NCI-H2029 treated with DMSO at 0.1 percent for 48 hours (cell line): ENCODE data around the gene ZC3H12A.

Source experiments
- DNase-seq: peaks from one replicate; lab custom pipeline; 2025; lab: John Stamatoyannopoulos, UW

ZC3H12A gene

DNA sequence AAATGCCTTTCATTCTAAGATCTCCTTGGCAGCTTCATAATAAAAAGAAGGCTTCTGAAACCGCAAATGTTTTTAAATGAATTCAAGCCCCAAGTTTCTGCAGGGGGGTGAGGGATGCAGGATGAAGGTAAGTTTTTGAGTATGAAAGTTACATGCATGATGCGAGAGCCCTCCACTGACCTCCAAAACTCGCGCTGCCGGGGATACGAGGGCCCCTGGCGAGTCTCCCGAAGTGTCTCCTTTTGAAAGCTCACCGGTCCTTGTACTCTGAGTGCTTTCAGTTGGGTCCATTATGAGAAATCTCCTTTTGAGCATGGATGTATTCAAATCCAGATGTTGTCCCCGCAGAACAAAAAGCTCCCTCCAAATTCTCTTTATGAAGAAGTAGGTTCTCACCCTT lies 18.9 kb upstream of the ZC3H12A start:
- no peak for DNase-seq

- DNase-seq, result no peak
Measured at GRCh38 chr1:37456614-37457013, 17.8 kb upstream of the ZC3H12A start.

GRCh38 chr1:37458551-37458950 lies 15.8 kb upstream of the ZC3H12A start:
- DNase-seq, result no peak

DNA sequence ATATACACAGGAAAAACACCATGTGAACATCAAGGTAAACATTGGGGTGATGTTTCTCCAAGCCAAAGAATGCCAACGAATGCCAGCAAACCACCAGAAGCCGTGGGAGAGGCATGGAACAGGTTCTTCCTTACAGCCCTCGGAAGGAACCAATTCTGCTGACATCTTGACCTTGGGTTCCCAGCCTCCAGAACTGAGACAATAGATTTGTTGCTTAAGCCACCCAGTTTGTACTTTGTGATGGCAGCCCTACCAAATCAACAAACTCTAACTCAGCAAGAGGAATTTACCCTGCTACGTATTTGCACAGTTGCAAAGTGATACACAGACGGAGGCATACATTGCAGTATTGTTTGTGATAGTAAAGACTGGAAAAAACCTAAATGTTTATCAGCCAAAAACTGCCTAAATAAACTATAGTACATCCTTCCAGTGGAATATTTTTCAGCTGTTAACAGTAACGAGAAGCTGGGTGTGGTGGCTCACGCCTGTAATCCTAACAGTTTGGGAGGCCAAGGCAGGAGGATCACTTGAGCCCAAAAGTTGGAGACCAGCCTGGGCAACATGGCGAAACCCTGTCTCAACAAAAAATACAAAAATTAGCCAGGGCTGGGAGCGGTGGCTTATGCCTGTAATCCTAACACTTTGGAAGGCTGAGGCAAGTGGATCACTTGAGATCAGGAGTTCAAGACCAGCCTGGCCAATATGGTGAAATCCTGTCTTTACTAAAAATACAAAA lies 12.5 kb upstream of the ZC3H12A start:
- no peak for DNase-seq

DNA sequence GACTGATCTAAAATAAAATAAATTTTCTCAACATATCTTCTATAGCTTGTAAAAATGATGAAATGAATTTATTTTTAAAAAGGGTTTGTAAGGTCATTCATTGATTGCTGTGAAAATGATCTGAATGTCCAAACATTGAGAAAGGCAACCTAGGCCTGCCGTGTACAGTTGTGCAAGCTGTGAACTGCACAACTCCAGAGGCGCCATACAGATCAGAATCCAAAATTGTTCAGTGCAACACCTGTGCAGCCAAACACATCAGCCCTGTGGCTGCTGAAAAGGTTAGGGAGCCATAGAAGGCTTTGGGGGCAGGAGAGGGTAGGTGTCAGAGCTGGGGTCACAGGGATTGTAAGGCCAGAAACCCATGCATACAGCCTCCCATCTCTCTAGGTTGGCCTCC lies 9.9 kb upstream of the ZC3H12A start:
- DNase-seq, result no peak

GRCh38 chr1:37465593-37466517 lies 8.5 kb upstream of the ZC3H12A start:
- no peak for DNase-seq

DNA sequence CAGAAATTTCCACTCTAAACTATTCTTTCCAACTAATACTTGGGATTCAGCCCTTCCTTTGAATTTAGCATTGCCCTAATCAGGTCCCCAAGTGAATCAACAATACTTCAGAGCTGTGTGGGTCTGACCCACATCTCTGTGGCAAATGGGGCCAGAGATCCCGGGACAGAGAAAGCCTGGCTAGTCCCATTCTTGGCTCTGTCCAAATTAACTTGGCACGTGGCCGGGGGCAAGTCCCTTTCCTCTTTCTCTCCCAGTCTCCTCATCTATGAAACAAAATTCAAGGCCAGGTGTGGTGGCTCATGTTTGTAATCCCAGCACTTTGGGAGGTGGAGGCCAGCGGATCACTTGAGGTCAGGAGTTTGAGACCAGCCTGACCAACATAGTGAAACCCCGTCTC lies 6.3 kb upstream of the ZC3H12A start:
- DNase-seq, result no peak

- no peak for DNase-seq
Measured at GRCh38 chr1:37469386-37469785, 5.0 kb upstream of the ZC3H12A start.

DNA sequence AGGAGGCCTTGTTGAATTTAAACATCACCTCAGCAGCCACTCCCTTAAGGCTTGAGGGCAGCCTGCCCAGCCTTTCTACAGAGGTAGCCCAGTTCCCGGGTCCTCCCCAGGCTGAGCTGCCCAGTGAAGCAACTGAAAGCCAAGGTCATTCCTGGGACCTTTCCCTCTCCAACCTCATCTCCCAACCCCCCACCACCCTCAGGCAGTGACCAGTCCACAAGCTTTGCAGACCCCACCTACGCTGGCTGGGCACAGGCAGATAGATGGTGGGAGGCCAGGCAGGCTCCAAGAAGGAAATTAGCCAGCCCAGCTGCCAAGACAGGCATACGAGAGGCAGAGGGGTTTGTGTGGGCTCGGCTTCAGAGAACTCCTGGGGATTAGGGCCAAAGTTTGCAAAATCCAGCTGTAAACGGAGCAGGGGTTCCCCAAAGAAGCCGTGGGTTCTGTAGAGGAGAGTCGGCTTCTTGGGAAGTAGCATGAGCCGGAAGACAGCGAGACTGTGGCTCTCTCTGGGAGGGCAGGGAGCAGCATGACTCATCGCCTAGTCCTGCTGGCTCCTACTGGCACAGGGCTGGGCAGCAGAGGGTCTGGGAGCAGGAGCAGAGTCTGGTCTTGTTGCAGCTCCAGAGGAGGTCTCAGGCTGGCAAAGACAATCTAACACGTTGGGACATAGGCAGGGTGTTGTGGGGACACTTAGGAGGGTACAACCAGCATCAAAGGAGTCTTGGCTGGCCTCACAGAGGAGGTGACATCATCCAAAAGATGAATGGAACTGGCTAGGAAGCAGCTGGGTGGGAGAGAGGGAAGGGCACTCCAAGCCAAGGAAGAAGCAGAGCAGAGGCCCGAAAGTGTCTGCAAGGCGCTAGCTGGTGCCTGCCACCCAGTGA lies 2.8 kb upstream of the ZC3H12A start:
- no peak for DNase-seq

- DNase-seq, result no peak
Measured at GRCh38 chr1:37472281-37472680, 2.1 kb upstream of the ZC3H12A start.

- DNase-seq, result no peak
Measured at GRCh38 chr1:37472994-37473393, 1.4 kb upstream of the ZC3H12A start.

DNA sequence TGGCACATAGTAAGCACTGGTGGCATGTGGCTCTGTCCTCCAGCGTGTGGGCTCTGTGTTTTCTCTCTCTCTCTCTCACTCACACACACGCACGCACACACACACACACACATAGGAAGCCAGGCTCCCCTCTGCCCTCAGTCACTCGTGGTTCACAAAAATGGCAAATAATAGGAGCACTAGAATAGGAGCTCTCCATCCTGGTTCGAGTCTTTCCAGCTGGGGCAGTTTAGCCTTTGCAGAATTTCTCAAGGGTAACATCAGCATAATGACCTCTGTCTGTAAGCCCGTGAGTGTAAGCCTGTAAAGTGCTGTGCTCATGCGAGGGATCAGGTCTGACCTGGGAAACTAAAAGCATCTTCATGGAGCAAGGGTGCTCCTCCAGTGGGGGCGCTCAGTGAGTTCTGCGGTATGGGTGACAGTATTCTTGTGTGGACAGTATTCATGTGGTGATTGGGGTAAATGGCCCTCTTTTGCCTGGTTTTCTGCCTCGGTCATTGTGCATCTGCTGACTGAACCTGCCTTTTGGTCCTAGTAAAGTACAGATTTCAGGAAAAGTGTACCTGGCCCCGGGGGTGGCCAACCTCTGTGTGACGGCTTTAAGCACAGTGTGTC lies 842 bp upstream of the ZC3H12A start:
- DNase-seq, result no peak

DNA sequence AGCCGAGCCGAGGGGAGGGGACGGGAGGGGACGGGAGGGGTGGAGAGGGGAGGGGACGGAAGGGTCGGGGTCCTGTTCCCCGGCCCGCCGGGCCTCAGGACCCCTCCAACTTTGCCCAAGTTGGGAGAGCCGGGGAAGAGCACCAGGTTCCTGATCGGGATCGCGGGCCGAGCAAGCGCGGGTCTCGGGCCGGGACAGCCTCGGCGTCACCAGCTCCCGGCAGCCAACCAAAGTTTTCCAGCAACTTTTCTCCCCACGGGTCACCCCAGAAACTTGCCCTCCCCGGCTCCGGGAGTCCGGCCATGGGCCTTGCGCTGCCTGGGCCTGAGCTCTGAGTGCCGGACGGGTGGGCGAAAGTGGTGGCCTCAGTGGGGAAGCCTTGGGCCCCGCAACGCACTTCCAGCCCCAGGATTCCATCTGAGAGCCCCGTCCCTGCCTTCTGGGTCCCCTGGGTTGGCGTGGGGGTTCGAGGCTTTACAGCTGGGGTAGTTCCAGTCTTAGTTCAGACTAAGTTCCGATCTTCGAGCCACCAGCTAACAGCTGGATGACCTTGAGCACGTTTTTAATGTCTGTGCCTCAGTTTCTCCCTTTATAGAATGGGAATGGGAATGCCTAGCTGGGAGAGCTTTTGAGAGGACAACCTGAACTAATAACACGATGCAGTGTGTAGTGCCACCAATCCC lies 458 bp downstream of the ZC3H12A start:
- DNase-seq, result no peak

DNA sequence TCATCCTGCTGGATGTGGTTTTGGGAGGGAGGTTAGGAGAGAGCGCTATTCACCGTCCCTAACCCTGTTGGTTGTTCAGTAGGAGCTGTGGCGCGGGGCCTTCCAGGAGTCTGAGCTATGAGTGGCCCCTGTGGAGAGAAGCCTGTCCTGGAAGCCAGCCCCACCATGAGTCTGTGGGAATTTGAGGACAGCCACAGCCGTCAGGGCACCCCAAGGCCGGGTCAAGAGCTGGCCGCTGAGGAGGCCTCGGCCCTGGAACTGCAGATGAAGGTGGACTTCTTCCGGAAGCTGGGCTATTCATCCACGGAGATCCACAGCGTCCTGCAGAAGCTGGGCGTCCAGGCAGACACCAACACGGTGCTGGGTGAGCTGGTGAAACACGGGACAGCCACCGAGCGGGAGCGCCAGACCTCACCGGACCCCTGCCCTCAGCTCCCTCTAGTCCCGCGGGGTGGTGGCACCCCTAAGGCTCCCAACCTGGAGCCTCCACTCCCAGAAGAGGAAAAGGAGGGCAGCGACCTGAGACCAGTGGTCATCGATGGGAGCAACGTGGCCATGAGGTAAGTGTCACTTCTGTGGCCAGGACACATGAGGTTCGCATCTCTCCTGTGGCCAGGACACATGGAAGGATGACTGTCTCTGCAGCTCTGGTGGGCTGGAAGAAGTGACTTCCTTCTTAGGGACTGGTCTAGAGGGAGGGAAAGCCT lies 1.2 kb downstream of the ZC3H12A start:
- DNase-seq, result no peak

- DNase-seq, result no peak
Measured at GRCh38 chr1:37476087-37476452, 1.7 kb downstream of the ZC3H12A start.

- no peak for DNase-seq
Measured at GRCh38 chr1:37476460-37477197, 2.2 kb downstream of the ZC3H12A start.

DNA sequence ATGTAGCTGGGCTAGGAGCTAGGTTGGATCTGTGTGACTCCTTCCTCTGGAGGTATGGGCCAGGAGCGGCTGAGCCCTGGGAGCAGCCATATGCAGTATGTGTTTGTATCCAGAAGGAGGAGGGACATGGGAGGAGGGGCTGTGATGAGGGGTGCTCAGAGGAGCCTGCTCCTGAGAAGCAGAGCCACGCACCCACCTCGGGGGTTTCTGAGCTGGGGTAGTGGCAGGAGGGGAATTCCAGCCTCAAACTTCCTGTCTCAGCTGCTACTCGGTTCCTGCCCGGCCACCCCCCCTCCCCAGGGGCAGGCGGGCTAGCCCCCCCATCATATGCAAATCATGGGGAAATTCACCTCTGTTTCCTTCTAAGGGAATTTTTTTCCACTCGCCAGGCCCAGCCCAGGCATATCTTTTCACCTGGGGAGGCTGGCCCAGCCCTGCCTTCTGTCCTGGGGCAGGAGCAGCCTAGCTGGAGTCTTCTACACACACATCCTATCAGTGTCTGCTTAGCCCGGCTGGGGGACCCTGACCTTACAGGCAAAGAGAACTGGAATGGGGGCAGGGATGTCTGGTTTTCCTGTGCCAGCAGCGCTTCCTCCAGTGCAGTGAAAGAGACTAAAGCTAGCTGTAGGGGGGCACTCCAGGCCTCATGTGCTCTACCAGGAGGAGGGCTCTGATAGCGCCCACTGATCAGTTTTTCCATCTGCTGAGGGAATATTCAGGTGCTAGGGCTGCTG lies 3.0 kb downstream of the ZC3H12A start:
- DNase-seq, result no peak

GRCh38 chr1:37477946-37478345 lies 3.6 kb downstream of the ZC3H12A start:
- DNase-seq, result no peak

- DNase-seq, result no peak
Measured at GRCh38 chr1:37478451-37478881, 4.1 kb downstream of the ZC3H12A start.
